Stimulated activated CD4-positive, alpha-beta T cell treated with anti-CD3 and anti-CD28 coated beads, Interleukin-12 subunit alpha, Interleukin-12 subunit beta, amount 100 ng/mL, for 48 hours (primary cell): Measurements from ENCODE around the gene IL4I1.

Source experiments
- DNase-seq, 3 donors: peaks; one replicate each; pipeline ENCODE4 v3.0.0-alpha.2; 2020; ENCODE audit warnings: low read depth in 2 of 3, low spot score in 1 of 3

Gene IL4I1

GRCh38 chr19:49924004-49924880 lies 27.6 kb upstream of the IL4I1 start:
- DNase-seq, result no peak

DNA sequence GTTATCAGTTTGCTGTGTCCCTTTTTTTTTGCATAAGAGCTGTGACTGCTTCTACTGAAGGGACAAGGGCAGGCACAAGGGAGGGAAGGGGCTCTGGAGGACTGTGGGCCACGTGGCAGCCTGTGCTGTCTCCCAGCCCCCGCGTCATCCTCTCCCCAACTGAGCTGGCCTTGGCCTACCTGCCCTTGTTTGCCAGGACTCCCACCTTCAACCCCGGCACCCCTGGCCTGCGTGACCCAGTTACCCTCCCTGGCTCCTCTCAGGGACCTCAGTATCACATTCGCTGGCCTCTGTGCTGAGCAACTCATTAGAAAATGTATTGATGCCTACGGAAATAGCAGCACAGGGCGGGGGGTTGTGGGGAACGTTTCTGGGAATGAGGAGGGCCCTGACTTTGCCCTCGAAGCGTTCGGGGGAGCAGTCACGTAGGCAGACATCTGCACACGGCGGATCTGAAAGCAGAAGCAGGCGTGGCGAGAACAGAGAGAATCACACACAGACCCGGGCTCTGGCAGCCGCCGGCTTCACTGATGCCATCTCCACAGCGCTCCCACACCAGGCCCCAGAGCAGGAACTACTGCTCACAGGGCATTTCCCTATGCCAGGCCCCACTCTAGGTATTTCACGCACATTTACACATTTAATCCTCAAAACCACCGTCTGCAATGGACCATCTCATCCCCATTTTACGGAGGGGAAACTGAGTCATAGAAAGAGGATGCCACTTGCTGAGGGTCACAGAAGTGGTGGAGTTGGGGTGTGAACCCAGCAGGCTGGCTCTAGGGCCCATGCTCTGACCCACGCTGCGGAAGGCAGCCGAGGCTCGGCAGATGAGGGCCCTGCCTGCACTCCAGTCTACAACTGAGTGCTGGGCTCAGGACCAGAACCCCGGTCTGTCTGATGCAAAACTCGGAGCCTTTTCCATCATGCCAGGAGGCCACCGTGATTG lies 26.6 kb upstream of the IL4I1 start:
- DNase-seq, result no peak

- DNase-seq, result no peak
These were observed 25.4 kb upstream of the IL4I1 start for GRCh38 chr19:49921871-49922795.

- DNase-seq, result no peak
These were observed 24.1 kb upstream of the IL4I1 start for GRCh38 chr19:49920624-49921363.

DNA sequence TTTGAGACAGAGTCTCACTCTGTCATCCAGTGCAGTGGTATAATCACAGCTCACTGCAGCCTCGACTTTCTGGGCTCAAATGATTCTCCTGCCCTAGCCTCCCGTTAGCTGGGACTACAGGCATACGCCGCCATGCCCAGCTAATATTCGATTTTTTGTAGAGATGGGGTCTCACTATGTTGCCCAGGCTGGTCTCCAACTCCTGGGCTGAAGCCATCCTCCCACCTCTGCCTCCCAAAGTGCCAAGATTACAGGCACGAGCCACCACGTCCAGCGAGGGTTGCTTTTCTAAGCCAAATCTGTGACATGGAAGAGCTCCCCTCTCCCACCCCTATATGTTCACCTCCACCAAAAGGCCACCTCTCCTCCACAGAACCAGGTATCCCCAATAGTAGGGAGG lies 21.4 kb upstream of the IL4I1 start:
- DNase-seq, result no peak

- DNase-seq, result no peak
These were observed 20.4 kb upstream of the IL4I1 start for GRCh38 chr19:49916839-49917733.

GRCh38 chr19:49915271-49915670 lies 18.6 kb upstream of the IL4I1 start:
- no peak for DNase-seq

DNA sequence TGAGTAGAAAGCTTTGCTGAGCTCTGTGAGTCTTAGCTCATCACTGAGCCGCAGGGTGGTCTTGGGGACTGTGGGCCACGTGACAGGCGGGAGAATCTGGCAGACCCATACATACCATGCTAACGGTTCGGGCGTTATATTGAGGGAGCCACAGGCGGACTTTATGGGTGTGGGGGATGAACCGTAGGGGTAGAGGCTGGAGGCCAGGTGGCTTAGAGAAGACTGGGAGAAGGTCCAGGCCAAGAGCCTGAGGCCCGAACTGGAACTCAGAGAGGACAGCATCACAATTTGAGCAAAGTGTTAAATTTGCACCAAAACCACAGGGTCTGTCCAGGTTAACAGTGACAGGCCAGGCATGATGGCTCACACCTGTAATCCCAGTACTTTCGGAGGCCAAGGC lies 17.0 kb upstream of the IL4I1 start:
- DNase-seq, result no peak

DNA sequence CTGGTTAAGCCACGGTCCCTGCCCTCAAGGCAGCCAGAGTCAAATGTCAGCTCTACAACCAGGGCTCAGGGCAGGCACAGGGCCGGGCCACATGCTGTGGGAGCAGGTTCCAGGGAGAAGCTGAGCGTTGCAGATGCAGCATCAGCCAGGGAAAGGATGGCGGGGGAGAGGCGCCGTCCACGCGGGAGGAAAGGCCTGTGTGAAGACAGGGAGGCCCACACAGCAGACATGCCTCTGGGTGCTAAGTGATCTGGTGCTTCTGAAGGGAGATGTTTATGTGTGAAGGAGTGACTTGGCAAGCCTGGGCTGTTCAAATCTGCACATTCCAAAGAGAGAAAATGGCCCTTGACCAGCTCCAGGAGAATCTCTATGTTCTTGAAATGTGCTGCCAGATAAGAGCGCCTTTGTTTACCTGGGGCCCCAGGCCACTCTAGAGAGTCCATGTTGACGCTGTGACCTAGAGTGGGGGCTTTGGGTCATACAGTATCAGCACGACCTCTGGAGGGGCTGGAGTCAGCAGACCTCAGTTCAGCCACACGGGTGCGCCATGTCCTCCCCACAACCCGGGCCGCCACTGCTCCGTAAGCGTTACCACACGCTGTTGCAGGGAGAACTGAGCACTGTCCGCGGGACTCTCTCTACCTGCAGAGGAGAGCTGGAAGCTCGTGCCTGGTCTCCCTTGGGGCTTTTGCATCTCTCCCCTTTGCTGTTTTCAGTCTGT lies 16.4 kb upstream of the IL4I1 start:
- no peak for DNase-seq

GRCh38 chr19:49911381-49912145 lies 14.9 kb upstream of the IL4I1 start:
- peak in 1 of 3 donors; percentile 36 for DNase-seq

DNA sequence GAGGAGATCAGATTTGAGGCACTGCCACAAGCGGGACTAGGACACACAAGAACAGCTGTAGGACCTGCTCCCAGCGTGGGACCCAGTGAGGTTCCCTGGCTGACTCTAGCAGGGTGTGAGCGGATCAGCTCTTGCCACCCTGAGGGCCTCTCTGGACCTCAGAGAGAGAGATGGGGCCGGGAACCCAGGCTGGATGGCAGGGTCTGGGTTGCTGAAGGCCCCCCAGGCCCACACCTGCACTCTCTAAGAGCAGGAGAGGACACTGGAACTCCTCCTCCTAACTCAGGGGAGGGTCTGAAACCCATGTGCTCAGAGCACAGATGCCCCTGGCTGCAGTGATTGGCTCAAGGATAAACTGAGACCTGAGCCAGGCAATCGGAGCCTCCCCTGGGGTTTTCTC lies 13.5 kb upstream of the IL4I1 start:
- DNase-seq, result no peak

- DNase-seq, result no peak
These were observed 12.1 kb upstream of the IL4I1 start for GRCh38 chr19:49908480-49909420.

DNA sequence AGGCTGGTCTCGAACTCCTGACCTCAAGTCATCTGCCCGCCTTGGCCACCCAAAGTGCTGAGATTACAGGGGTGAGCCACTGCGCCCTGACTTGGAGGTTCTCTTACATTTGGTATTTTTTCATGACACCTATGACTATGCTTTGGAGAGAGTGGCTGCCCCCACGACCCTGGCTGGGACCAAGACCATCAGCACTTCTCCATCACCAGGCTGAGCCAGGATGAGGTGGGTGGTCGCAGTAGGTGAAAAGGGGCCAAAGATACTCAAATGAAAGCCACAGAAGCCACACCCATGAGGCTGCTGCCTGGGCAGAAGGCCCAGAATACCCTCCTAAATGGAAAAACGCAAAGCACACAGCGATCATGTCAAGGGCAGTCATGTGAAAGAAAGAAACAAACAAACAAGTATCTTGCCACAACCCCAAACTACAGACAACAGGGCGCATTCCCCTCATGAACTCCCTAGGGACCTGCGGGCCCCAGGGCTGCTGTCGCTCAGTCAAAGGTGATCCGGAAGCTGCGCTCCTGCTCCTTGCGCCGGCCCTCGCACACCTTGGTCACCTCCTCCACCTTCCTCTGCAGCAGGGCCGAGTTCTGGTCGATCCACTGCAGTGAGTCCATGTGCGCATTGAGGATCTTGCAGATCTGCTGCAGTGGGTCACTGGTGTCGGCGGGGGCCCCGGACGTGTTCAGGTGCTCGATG lies 11.2 kb upstream of the IL4I1 start:
- DNase-seq, result no peak

DNA sequence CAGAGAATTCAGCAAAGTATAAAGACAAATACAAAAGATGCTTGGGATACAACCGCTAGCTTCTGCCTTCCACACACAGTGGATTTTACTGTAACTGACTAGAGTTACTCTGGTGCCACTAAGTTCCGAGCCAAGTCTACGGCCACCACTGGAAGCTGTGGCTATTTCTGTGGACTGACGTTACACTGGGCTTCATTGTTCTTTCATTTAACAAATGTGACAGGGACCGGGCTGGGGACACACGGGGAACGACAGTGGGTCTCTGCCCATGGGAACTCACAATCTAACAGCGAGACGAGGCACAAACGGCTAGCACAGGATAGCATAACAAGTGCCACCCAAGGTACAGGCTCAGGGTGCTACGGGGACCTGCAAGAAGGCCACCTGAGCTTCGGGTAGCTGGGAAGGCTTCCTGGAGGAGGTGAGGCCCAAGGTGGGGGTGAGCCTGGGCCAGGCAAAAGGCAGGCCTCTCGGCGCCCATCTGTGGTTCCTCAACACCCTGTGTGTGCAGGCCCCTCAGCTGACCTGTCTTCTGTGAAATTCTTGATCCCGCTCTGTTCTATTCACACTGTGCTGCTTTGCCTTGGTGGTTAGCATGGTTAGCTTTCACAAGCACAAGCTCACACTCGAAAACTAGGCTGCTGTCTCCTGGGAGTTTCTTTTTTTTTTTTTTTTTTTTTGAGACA lies 10.3 kb upstream of the IL4I1 start:
- DNase-seq, result no peak

DNA sequence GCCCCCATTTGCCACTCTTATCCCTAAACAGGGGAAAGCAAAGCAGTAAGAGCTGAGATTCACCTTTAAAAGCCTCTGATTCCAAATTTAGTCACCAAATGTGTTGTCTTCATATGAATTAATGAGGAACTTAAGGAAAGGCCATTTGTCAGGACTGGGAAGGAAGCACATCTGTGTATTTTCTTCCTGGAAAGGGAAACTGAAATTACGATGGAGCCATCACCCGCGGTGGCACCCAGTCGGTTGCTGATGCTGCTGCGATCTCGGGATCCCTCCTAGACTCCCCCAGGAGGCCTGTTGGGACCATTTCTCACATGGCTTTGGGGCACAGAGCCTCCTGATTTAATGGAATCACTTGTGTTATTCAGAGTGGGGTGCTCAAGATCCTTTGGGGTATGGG lies 7.4 kb upstream of the IL4I1 start:
- DNase-seq, result no peak
